ACHN (cell line): Measurements from ENCODE around the gene GPANK1.
A peak's percentile ranks its signal among the peaks of the same experiment; 100 is the strongest.
"Not testable (repeated sequence)": the region's sequence is repeated elsewhere in the genome, so short reads cannot be mapped to it uniquely, and the experiment has no call there.

Experiments
- DNase-seq: peaks from one replicate; pipeline ENCODE4 v3.0.0-alpha.2; 2015
- in situ Hi-C: cut with HindIII; loops from 2 replicates; pipeline ENCODE4 v1.10.0; 2017; ENCODE audit warnings: low sequenced_read_pairs, low pct_ligation_motif_present, low pct_unique_long_range_greater_than_20kb

GPANK1 gene

GRCh38 chr6:31664790-31665500, at the start of gene GPANK1:
TSS of gene GPANK1 (minus strand) at chr6:31664997. CDS start at chr6:31664478, 519 bp downstream.
- peak; percentile 86 for DNase-seq
- in situ Hi-C loops, result no loop called here

- no peak for DNase-seq
- in situ Hi-C loops, result no loop called here
These were observed 49.3 kb upstream of the GPANK1 start for GRCh38 chr6:31713991-31714684.

- in situ Hi-C loops, result no loop called here
These were observed 48.7 kb upstream of the GPANK1 start for GRCh38 chr6:31713465-31713864.

GRCh38 chr6:31712296-31712695, 47.5 kb upstream of the GPANK1 start:
- in situ Hi-C loops, result no loop called here
- DNase-seq, result peak; percentile 22

More at GRCh38 chr6:31713465-31713864, 48.7 kb upstream of the GPANK1 start:
- no peak for DNase-seq

- in situ Hi-C loops, result no loop called here
- DNase-seq, result no peak
These were observed 46.4 kb upstream of the GPANK1 start for GRCh38 chr6:31711233-31711632.

GRCh38 chr6:31710523-31711219, 45.9 kb upstream of the GPANK1 start:
- in situ Hi-C loops, result no loop called here

GRCh38 chr6:31709157-31709556, 44.4 kb upstream of the GPANK1 start:
- DNase-seq, in situ Hi-C loops: not testable (repeated sequence)

More at GRCh38 chr6:31710523-31711219, 45.9 kb upstream of the GPANK1 start:
- DNase-seq, result no peak

GRCh38 chr6:31708224-31708623, 43.4 kb upstream of the GPANK1 start:
- in situ Hi-C loops, result no loop called here
- DNase-seq, result no peak

- DNase-seq, result no peak
- in situ Hi-C loops, result no loop called here
These were observed 42.9 kb upstream of the GPANK1 start for GRCh38 chr6:31707701-31708100.

- no peak for DNase-seq
- in situ Hi-C loops, result no loop called here
These were observed 41.8 kb upstream of the GPANK1 start, which contains the start of gene LY6G6F for GRCh38 chr6:31706599-31706998. TSS of gene LY6G6F (plus strand) at chr6:31706866. CDS start at chr6:31706907, 41 bp downstream.

- in situ Hi-C loops, result no loop called here
- no peak for DNase-seq
These were observed 41.1 kb upstream of the GPANK1 start for GRCh38 chr6:31705931-31706330.

GRCh38 chr6:31702819-31703716, 38.3 kb upstream of the GPANK1 start, which contains the start of gene ABHD16A:
TSS of gene ABHD16A (minus strand) at chr6:31703324. CDS start at chr6:31703281, 43 bp downstream.
- DNase-seq, result peak; percentile 97
- in situ Hi-C loops, result no loop called here

GRCh38 chr6:31702405-31702818, 37.6 kb upstream of the GPANK1 start:
- in situ Hi-C loops, result no loop called here
- no peak for DNase-seq

- DNase-seq, result peak; percentile 10
- in situ Hi-C loops, result no loop called here
These were observed 37.0 kb upstream of the GPANK1 start for GRCh38 chr6:31701666-31702404.

- no peak for DNase-seq
- in situ Hi-C loops, result no loop called here
These were observed 36.1 kb upstream of the GPANK1 start for GRCh38 chr6:31700740-31701401.

GRCh38 chr6:31697555-31697954, 32.8 kb upstream of the GPANK1 start:
- no peak for DNase-seq
- in situ Hi-C loops, result no loop called here

GRCh38 chr6:31693535-31693934, 28.7 kb upstream of the GPANK1 start:
- no peak for DNase-seq
- in situ Hi-C loops, result no loop called here
